GM06990 (cell line): ENCODE data around the gene BMP7.

Source experiments
- DNase-seq: peaks from one replicate; pipeline ENCODE4 v3.0.0-alpha.2; 2011; ENCODE audit not compliant: insufficient read length; ENCODE audit errors: extremely low read depth
- H3K27me3 ChIP-seq: replicated peaks from 2 replicates; pipeline ENCODE4 v1.6.0; 2011; ENCODE audit warnings: low read length; ENCODE audit not compliant: control insufficient read depth, insufficient read depth
- H3K36me3 ChIP-seq: 2 replicates; pipeline ENCODE4 v1.5.1; 2011; ENCODE audit warnings: low read length; ENCODE audit not compliant: control insufficient read depth, insufficient read depth
- H3K4me3 ChIP-seq: replicated peaks from 2 replicates; pipeline ENCODE4 v1.5.1; 2011; ENCODE audit warnings: low read depth, mild to moderate bottlenecking, control low read depth, low read length
- CTCF ChIP-seq: IDR thresholded peaks from 2 replicates; pipeline ENCODE4 v1.5.1; 2011; ENCODE audit warnings: low read length, control low read depth, mild to moderate bottlenecking, inconsistent platforms; ENCODE audit not compliant: insufficient read depth, poor library complexity, severe bottlenecking

BMP7 gene

DNA sequence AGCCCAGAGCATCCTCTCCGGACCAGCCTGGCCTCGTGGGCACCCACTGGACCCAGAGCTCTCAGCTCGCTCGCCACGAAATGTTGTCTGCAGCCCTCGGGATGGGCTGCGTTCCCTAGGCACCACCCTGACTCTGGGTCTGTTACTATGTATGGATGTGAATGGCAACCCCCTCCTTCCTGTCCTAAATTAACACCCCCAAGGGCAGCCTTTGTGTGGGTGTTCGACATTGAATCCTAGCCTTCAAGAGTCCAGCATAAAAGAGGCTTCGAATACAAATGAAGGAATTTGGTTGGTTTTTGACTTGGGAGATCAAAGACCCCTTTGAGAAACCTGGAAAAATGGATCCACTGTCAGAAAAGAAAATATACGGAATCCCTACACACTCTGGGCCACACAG, 86.1 kb downstream of the BMP7 start:
- peaks cover 2% of the 10 kb centered on the region; the same call in 1 of the 2 replicates for H3K27me3 ChIP-seq
- no peak for TF ChIP-seq CTCF
- H3K4me3 ChIP-seq, result no peak overlapping the region
- DNase-seq, result no peak
- H3K36me3 ChIP-seq, result no peaks in the 10 kb centered on the region

DNA sequence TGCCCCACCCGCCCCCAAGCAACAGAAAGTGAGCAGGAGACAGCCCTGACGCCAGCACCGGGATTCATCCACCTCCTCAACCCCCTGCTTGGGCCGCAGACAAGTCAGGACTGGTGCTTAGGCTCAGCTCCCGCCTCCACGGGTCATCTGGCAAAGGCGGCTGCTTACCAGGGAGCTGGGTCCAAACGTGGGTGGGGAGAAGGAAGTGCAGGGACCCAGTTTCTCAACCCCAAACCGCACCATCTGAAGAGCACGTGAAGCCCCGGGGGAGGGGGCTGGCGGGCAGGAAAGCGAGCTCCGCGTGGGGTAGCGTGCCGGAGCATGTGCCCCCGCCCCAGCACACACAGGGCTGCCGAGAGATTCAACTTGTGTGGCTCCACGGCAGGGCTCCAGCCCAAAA, 87.2 kb downstream of the BMP7 start:
- no peak for DNase-seq
- no peak for TF ChIP-seq CTCF
- Histone ChIP-seq H3K4me3 (no peak overlapping the region), H3K27me3 (peaks cover 2% of the 10 kb centered on the region; the same call in 1 of the 2 replicates), H3K36me3 (no peaks in the 10 kb centered on the region)

DNA sequence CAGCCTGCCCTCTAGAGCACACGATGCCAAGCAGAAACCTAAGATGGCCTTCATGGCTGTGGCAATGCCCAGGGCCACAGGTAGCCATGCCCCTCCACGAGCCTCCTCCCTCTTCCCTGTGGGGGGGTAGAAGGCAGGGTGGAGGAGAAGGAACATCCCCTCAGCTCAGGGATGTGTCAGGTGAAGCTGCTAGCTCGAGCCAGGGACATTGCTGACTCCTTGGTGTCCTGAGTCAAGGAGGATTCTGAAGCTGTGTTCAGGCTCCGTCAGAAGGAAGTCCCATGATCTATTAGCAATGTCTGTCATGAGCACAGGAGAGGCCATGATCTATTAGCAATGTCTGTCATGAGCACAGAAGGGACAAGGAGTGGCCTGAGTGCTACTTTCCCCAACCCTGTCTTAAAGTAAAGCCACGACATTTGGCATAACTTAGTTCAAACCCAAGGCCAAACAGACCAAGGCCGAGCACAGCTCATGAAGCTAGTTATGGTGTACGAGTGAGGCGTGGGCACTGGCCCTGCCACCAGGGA, 87.8 kb downstream of the BMP7 start:
- peaks cover 2% of the 10 kb centered on the region; the same call in 1 of the 2 replicates for H3K27me3 ChIP-seq

DNA sequence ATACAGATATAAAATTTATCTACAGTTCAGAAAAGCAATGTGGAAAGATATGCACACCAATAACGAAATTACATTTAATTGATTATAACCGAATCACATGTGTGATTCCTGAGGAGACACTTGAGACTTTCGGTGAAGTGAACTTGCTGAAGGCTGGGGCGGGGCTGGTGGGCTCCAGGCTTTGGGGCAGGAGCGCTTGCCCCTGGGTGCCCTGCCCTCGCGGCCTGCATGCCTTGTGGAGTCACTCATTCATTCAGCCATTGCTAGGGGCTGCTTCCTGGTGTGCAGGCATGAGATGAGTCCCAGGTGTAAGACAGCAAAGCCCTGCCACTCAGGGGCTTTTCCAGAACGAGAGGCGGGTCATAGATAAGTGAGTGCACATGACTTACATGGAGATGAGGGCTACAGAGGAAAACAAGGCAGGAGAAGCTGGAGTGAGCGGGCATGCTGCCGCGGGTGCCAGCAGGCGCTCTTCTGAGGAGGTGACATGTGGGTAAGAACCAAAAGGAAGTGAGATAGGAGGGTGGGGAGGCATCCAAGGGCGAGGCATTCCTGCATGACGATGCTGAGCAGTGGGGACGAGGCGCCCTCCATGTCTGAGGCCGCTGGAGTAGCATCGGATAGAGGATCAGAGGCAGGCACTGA, 88.7 kb downstream of the BMP7 start:
- Histone ChIP-seq H3K36me3 (no peaks in the 10 kb centered on the region), H3K27me3 (peaks cover 2% of the 10 kb centered on the region; the same call in 1 of the 2 replicates), H3K4me3 (no peak overlapping the region)
- no peak for TF ChIP-seq CTCF
- no peak for DNase-seq

More for the DNA sequence above, 87.8 kb downstream of the BMP7 start:
- Histone ChIP-seq H3K4me3 (no peak overlapping the region), H3K36me3 (no peaks in the 10 kb centered on the region)
- no peak for TF ChIP-seq CTCF
- DNase-seq, result no peak

- Histone ChIP-seq H3K4me3 (no peak overlapping the region), H3K36me3 (no peaks in the 10 kb centered on the region), H3K27me3 (no peaks in the 10 kb centered on the region)
- DNase-seq, result no peak
- TF ChIP-seq CTCF, result no peak
Measured at GRCh38 chr20:57176842-57177241, 89.6 kb downstream of the BMP7 start.
